Activated naive CD8-positive, alpha-beta T cell (primary cell): Measurements from ENCODE around the gene KNOP1.
"Not testable (repeated sequence)": the region's sequence is repeated elsewhere in the genome, so short reads cannot be mapped to it uniquely, and the experiment has no call there.

Experiments
- H3K27ac Mint-ChIP-seq: one replicate; pipeline ENCODE4 v1.8.0; 2021; ENCODE audit warnings: mixed read lengths
- H3K27me3 Mint-ChIP-seq: one replicate; pipeline ENCODE4 v1.8.0; 2021; ENCODE audit warnings: mixed read lengths
- H3K36me3 Mint-ChIP-seq: one replicate; pipeline ENCODE4 v1.8.0; 2021; ENCODE audit warnings: mixed read lengths
- H3K4me1 Mint-ChIP-seq: one replicate; pipeline ENCODE4 v1.8.0; 2021; ENCODE audit warnings: low read depth, mixed read lengths
- H3K4me3 Mint-ChIP-seq: one replicate; pipeline ENCODE4 v1.8.0; 2021; ENCODE audit warnings: mild to moderate bottlenecking, mixed read lengths
- H3K9me3 Mint-ChIP-seq: one replicate; pipeline ENCODE4 v1.8.0; 2021; ENCODE audit warnings: low read depth, mixed read lengths

Gene KNOP1

GRCh38 chr16:19688396-19689024 is 29.5 kb downstream of the KNOP1 start:
- Mint-ChIP-seq H3K27ac (no peak overlapping the region), H3K36me3 (peaks cover 23% of the 10 kb centered on the region), H3K9me3 (peaks cover 5% of the 10 kb centered on the region), H3K27me3 (no peaks in the 10 kb centered on the region), H3K4me3 (no peak overlapping the region), H3K4me1 (peaks cover 17% of the 10 kb centered on the region)

- Mint-ChIP-seq H3K4me3 (no peak overlapping the region), H3K4me1 (peaks cover 17% of the 10 kb centered on the region), H3K36me3 (peaks cover 27% of the 10 kb centered on the region)
These were observed 30.7 kb downstream of the KNOP1 start for GRCh38 chr16:19687279-19687678.

GRCh38 chr16:19685176-19685575 is 32.9 kb downstream of the KNOP1 start:
- H3K36me3 Mint-ChIP-seq = peaks cover 30% of the 10 kb centered on the region
- H3K27ac Mint-ChIP-seq = no peak overlapping the region
- H3K4me1 Mint-ChIP-seq = peaks cover 16% of the 10 kb centered on the region
- no peak overlapping the region for H3K4me3 Mint-ChIP-seq
- peaks cover 9% of the 10 kb centered on the region for H3K9me3 Mint-ChIP-seq
- H3K27me3 Mint-ChIP-seq = no peaks in the 10 kb centered on the region

More at GRCh38 chr16:19687279-19687678, 30.7 kb downstream of the KNOP1 start:
- Mint-ChIP-seq H3K27ac (no peak overlapping the region), H3K27me3 (no peaks in the 10 kb centered on the region), H3K9me3 (peaks cover 9% of the 10 kb centered on the region)

- Mint-ChIP-seq H3K36me3 (peaks cover 30% of the 10 kb centered on the region), H3K4me3 (no peak overlapping the region), H3K27ac (no peak overlapping the region), H3K9me3 (peaks cover 9% of the 10 kb centered on the region), H3K4me1 (peaks cover 7% of the 10 kb centered on the region), H3K27me3 (no peaks in the 10 kb centered on the region)
These were observed 34.4 kb downstream of the KNOP1 start for GRCh38 chr16:19683453-19684236.

GRCh38 chr16:19681637-19682036 is 36.4 kb downstream of the KNOP1 start:
- Mint-ChIP-seq H3K4me1 (no peaks in the 10 kb centered on the region), H3K27ac (no peak overlapping the region), H3K9me3 (peaks cover 9% of the 10 kb centered on the region), H3K27me3 (no peaks in the 10 kb centered on the region), H3K4me3 (no peak overlapping the region), H3K36me3 (peaks cover 28% of the 10 kb centered on the region)

GRCh38 chr16:19680881-19681340 is 37.1 kb downstream of the KNOP1 start:
- Mint-ChIP-seq H3K36me3 (peaks cover 34% of the 10 kb centered on the region), H3K4me3 (no peak overlapping the region), H3K9me3 (peaks cover 9% of the 10 kb centered on the region), H3K4me1 (no peaks in the 10 kb centered on the region), H3K27me3 (no peaks in the 10 kb centered on the region), H3K27ac (no peak overlapping the region)

- not testable (repeated sequence) for H3K27me3 Mint-ChIP-seq, H3K4me3 Mint-ChIP-seq, H3K4me1 Mint-ChIP-seq, H3K27ac Mint-ChIP-seq, H3K9me3 Mint-ChIP-seq
- peaks cover 29% of the 10 kb centered on the region for H3K36me3 Mint-ChIP-seq
These were observed 38.7 kb downstream of the KNOP1 start for GRCh38 chr16:19679281-19679680.

- Mint-ChIP-seq H3K4me1 (no peaks in the 10 kb centered on the region), H3K9me3 (peaks cover 4% of the 10 kb centered on the region), H3K27me3 (no peaks in the 10 kb centered on the region), H3K36me3 (peaks cover 28% of the 10 kb centered on the region), H3K27ac (no peak overlapping the region), H3K4me3 (no peak overlapping the region)
These were observed 39.2 kb downstream of the KNOP1 start for GRCh38 chr16:19678804-19679203.

- H3K4me3 Mint-ChIP-seq = no peak overlapping the region
- no peak overlapping the region for H3K27ac Mint-ChIP-seq
- no peaks in the 10 kb centered on the region for H3K27me3 Mint-ChIP-seq
- H3K4me1 Mint-ChIP-seq = no peaks in the 10 kb centered on the region
- no peaks in the 10 kb centered on the region for H3K9me3 Mint-ChIP-seq
- peaks cover 21% of the 10 kb centered on the region for H3K36me3 Mint-ChIP-seq
These were observed 40.6 kb downstream of the KNOP1 start for GRCh38 chr16:19677402-19677801.

GRCh38 chr16:19674485-19674884 is 43.5 kb downstream of the KNOP1 start:
- Mint-ChIP-seq H3K9me3 (no peaks in the 10 kb centered on the region), H3K4me1 (no peaks in the 10 kb centered on the region), H3K27ac (no peak overlapping the region), H3K4me3 (no peak overlapping the region), H3K27me3 (no peaks in the 10 kb centered on the region), H3K36me3 (peaks cover 17% of the 10 kb centered on the region)

- H3K27ac Mint-ChIP-seq = no peak overlapping the region
- H3K9me3 Mint-ChIP-seq = no peaks in the 10 kb centered on the region
- H3K27me3 Mint-ChIP-seq = no peaks in the 10 kb centered on the region
- no peak overlapping the region for H3K4me3 Mint-ChIP-seq
- no peaks in the 10 kb centered on the region for H3K4me1 Mint-ChIP-seq
- peaks cover 19% of the 10 kb centered on the region for H3K36me3 Mint-ChIP-seq
These were observed 45.6 kb downstream of the KNOP1 start for GRCh38 chr16:19672378-19672777.

GRCh38 chr16:19666477-19666876 is 51.5 kb downstream of the KNOP1 start:
- peaks cover 5% of the 10 kb centered on the region for H3K9me3 Mint-ChIP-seq
- no peak overlapping the region for H3K4me3 Mint-ChIP-seq
- H3K27me3 Mint-ChIP-seq = no peaks in the 10 kb centered on the region
- no peaks in the 10 kb centered on the region for H3K4me1 Mint-ChIP-seq
- H3K27ac Mint-ChIP-seq = no peak overlapping the region
- H3K36me3 Mint-ChIP-seq = peaks cover 26% of the 10 kb centered on the region

GRCh38 chr16:19665313-19665712 is 52.7 kb downstream of the KNOP1 start:
- H3K4me3 Mint-ChIP-seq, H3K27ac Mint-ChIP-seq: not testable (repeated sequence)

GRCh38 chr16:19664166-19664565 is 53.9 kb downstream of the KNOP1 start:
- no peak overlapping the region for H3K27ac Mint-ChIP-seq
- no peaks in the 10 kb centered on the region for H3K27me3 Mint-ChIP-seq
- peaks cover 31% of the 10 kb centered on the region for H3K36me3 Mint-ChIP-seq
- H3K4me3 Mint-ChIP-seq = no peak overlapping the region
- H3K4me1 Mint-ChIP-seq = peaks cover 5% of the 10 kb centered on the region
- H3K9me3 Mint-ChIP-seq = peaks cover 5% of the 10 kb centered on the region

More at GRCh38 chr16:19665313-19665712, 52.7 kb downstream of the KNOP1 start:
- H3K9me3 Mint-ChIP-seq, H3K4me1 Mint-ChIP-seq, H3K27me3 Mint-ChIP-seq: not testable (repeated sequence)
- H3K36me3 Mint-ChIP-seq = peaks cover 29% of the 10 kb centered on the region

- Mint-ChIP-seq H3K36me3 (peaks cover 37% of the 10 kb centered on the region), H3K27me3 (no peaks in the 10 kb centered on the region), H3K4me1 (peaks cover 5% of the 10 kb centered on the region), H3K27ac (no peak overlapping the region), H3K4me3 (no peak overlapping the region), H3K9me3 (peaks cover 5% of the 10 kb centered on the region)
These were observed 55.7 kb downstream of the KNOP1 start for GRCh38 chr16:19662351-19662750.
